A549 (cell line): ENCODE data around the gene ABCB9. TPM values are rescaled to one million over a fixed set of nuclear protein-coding genes. Genes with fewer than 3 reads are reported as not detected.
A peak's percentile ranks its signal among the peaks of the same experiment; 100 is the strongest.

Experiments
- ATAC-seq, 2 experiments: fragments of 200-7000 bp in 1 of 2; fragments of >200 bp in 1 of 2; cut with Nextera tagmentation in 1 of 2; cut with Tn5 transposase in 1 of 2; 3 replicates each; pipeline versions ENCODE4 v1.8.0 to v1.9.1; 2018 to 2020; ENCODE audit warnings: mild to moderate bottlenecking in 1 of 2, moderate library complexity in 1 of 2
- CTCF ChIA-PET: fragments of 300-600 bp; sonication (Branson Sonifier 250); formaldehyde crosslinking; extraction: SDS; loops from one replicate; lab custom pipeline; 2021; ENCODE audit warnings: antibody characterized with exemption, inconsistent platforms; lab: Yijun Ruan, JAX
- POLR2A ChIA-PET: fragments of 350-600 bp; formaldehyde crosslinking; extraction: SDS; loops from one replicate; lab custom pipeline; 2021; ENCODE audit warnings: antibody characterized with exemption, inconsistent platforms; lab: Yijun Ruan, JAX
- DNase-seq, 2 experiments: peaks; one replicate each; pipeline versions ENCODE4 v3.0.0 to v3.0.0-alpha.2; 2011 to 2016; ENCODE audit warnings: low read depth in 1 of 2, low spot score in 1 of 2
- FAIRE-seq: peaks from 2 replicates; lab custom pipeline; 2011; peaks lifted over from hg19 to GRCh38; lab: Jason Lieb, UNC
- H3K27ac ChIP-seq, 2 experiments: fragments of >200 bp; sonication (Bioruptor Twin); formaldehyde crosslinking; 3 replicates each; pipeline ENCODE4 v1.5.1; 2016 to 2017
- H3K4me1 ChIP-seq: fragments of >200 bp; sonication (Bioruptor Twin); formaldehyde crosslinking; 3 replicates; pipeline ENCODE4 v1.6.1; 2016
- H3K4me2 ChIP-seq: fragments of >200 bp; sonication (Bioruptor Twin); formaldehyde crosslinking; 3 replicates; pipeline ENCODE4 v1.6.1; 2016
- H3K4me3 ChIP-seq: fragments of >200 bp; sonication (Bioruptor Twin); formaldehyde crosslinking; 3 replicates; pipeline ENCODE4 v1.5.1; 2016
- H3K9me3 ChIP-seq: fragments of >200 bp; sonication (Bioruptor Twin); formaldehyde crosslinking; 3 replicates; pipeline ENCODE4 v1.6.1; 2016
- ATOH8 ChIP-seq: fragments of 250-450 bp; sonication (Bioruptor Pico); IDR thresholded peaks from 2 replicates; pipeline ENCODE4 v1.5.0; 2020; ENCODE audit warnings: low read depth, mild to moderate bottlenecking, moderate library complexity
- BHLHE40 ChIP-seq: IDR thresholded peaks from 2 replicates; pipeline ENCODE4 v1.6.1; 2012; ENCODE audit warnings: low read depth, low read length, inconsistent platforms
- CEBPB ChIP-seq, 2 experiments: fragments of >200 bp in 1 of 2; sonication (Bioruptor Twin) in 1 of 2; formaldehyde crosslinking in 1 of 2; IDR thresholded peaks; 2 replicates each; pipeline ENCODE4 v1.6.1; 2012 to 2016
- CHD2 ChIP-seq: fragments of 150-350 bp; IDR thresholded peaks from 2 replicates; pipeline ENCODE4 v1.6.1; 2014; ENCODE audit warnings: low read length; ENCODE audit not compliant: partially characterized antibody
- CHD4 ChIP-seq: fragments of 200-600 bp; sonication (generic); IDR thresholded peaks from 2 replicates; pipeline ENCODE4 v1.6.1; 2016; ENCODE audit warnings: antibody characterized with exemption, mild to moderate bottlenecking, borderline replicate concordance
- EHF ChIP-seq: fragments of 250-450 bp; sonication (Bioruptor Pico); IDR thresholded peaks from 2 replicates; pipeline ENCODE4 v1.5.0; 2020; ENCODE audit warnings: mild to moderate bottlenecking
- EHMT2 ChIP-seq: fragments of 200-600 bp; sonication (generic); IDR thresholded peaks from 2 replicates; pipeline ENCODE4 v1.6.1; 2016; ENCODE audit warnings: antibody characterized with exemption, low read depth, mild to moderate bottlenecking, moderate library complexity
- ELK1 ChIP-seq: fragments of 150-350 bp; IDR thresholded peaks from 2 replicates; pipeline ENCODE4 v1.6.1; 2014; ENCODE audit warnings: low read depth, mild to moderate bottlenecking, low read length
- FOSB ChIP-seq: fragments of 250-450 bp; sonication (Bioruptor Pico); IDR thresholded peaks from 2 replicates; pipeline ENCODE4 v1.5.0; 2020; ENCODE audit warnings: mild to moderate bottlenecking, moderate library complexity
- FOXS1 ChIP-seq: fragments of 250-450 bp; sonication (Bioruptor Pico); IDR thresholded peaks from 2 replicates; pipeline ENCODE4 v1.5.0; 2020; ENCODE audit warnings: mild to moderate bottlenecking, moderate library complexity
- GATA3 ChIP-seq: IDR thresholded peaks from 2 replicates; pipeline ENCODE4 v1.6.1; 2012; ENCODE audit warnings: borderline replicate concordance
- HDAC2 ChIP-seq: fragments of 200-600 bp; sonication (generic); IDR thresholded peaks from 2 replicates; pipeline ENCODE4 v1.6.1; 2016
- JUN ChIP-seq, 2 experiments: fragments of >200 bp; sonication (Bioruptor Twin); formaldehyde crosslinking; IDR thresholded peaks; 2 replicates in 1 of 2; 3 replicates in 1 of 2; pipeline ENCODE4 v1.6.1; 2016 to 2017
- KDM1A ChIP-seq: fragments of 200-600 bp; sonication (generic); IDR thresholded peaks from 2 replicates; pipeline ENCODE4 v1.6.1; 2016; ENCODE audit warnings: low read depth, mild to moderate bottlenecking
- KDM5A ChIP-seq: fragments of 200-600 bp; sonication (generic); IDR thresholded peaks from 2 replicates; pipeline ENCODE4 v1.6.1; 2016; ENCODE audit warnings: antibody characterized with exemption, mild to moderate bottlenecking
- MAFK ChIP-seq: fragments of 450-650 bp; IDR thresholded peaks from 2 replicates; pipeline ENCODE4 v1.6.1; 2014; ENCODE audit not compliant: partially characterized antibody
- MAX ChIP-seq: IDR thresholded peaks from 2 replicates; pipeline ENCODE4 v1.6.1; 2012
- MYC ChIP-seq: IDR thresholded peaks from 2 replicates; pipeline ENCODE4 v1.6.1; 2012; ENCODE audit warnings: mild to moderate bottlenecking, inconsistent platforms, low read length, improper control_type of control experiment, borderline replicate concordance
- PBX3 ChIP-seq: IDR thresholded peaks from 2 replicates; pipeline ENCODE4 v1.6.1; 2012
- PHF8 ChIP-seq: fragments of 200-600 bp; sonication (generic); IDR thresholded peaks from 2 replicates; pipeline ENCODE4 v1.6.1; 2016; ENCODE audit warnings: low read depth, mild to moderate bottlenecking, antibody characterized with exemption, moderate library complexity, borderline replicate concordance
- POLR2A ChIP-seq: IDR thresholded peaks from 2 replicates; pipeline ENCODE4 v1.6.1; 2012; ENCODE audit warnings: mild to moderate bottlenecking, low read length
- RAD21 ChIP-seq, 2 experiments: fragments of >200 bp in 1 of 2; sonication (Bioruptor Twin) in 1 of 2; formaldehyde crosslinking in 1 of 2; IDR thresholded peaks in 1 of 2; conservative IDR thresholded peaks in 1 of 2; 2 replicates in 1 of 2; 3 replicates in 1 of 2; pipeline ENCODE4 v1.6.1; 2012 to 2018; ENCODE audit warnings: inconsistent platforms in 1 of 2
- RARB ChIP-seq: fragments of 250-450 bp; sonication (Bioruptor Pico); IDR thresholded peaks from 2 replicates; pipeline ENCODE4 v1.8.0; 2021; ENCODE audit warnings: mild to moderate bottlenecking, moderate library complexity
- RFX5 ChIP-seq: fragments of 450-650 bp; IDR thresholded peaks from 2 replicates; pipeline ENCODE4 v1.7.1; 2014; ENCODE audit warnings: antibody characterized with exemption, mild to moderate bottlenecking, moderate library complexity
- RNF2 ChIP-seq: fragments of 200-600 bp; sonication (generic); IDR thresholded peaks from 2 replicates; pipeline ENCODE4 v1.6.1; 2016; ENCODE audit warnings: low read depth, mild to moderate bottlenecking, antibody characterized with exemption, moderate library complexity, borderline replicate concordance
- SMC3 ChIP-seq: fragments of >200 bp; sonication (Bioruptor Twin); formaldehyde crosslinking; IDR thresholded peaks from 3 replicates; pipeline ENCODE4 v1.6.1; 2018; ENCODE audit warnings: inconsistent platforms
- SREBF2 ChIP-seq: fragments of 450-650 bp; IDR thresholded peaks from 2 replicates; pipeline ENCODE4 v1.6.1; 2014; ENCODE audit warnings: mild to moderate bottlenecking, moderate library complexity
- TFCP2L1 ChIP-seq: fragments of 250-450 bp; sonication (Bioruptor Pico); IDR thresholded peaks from 2 replicates; pipeline ENCODE4 v1.5.0; 2021; ENCODE audit warnings: mild to moderate bottlenecking
- USF2 ChIP-seq: fragments of 450-650 bp; IDR thresholded peaks from 2 replicates; pipeline ENCODE4 v1.6.1; 2014; ENCODE audit warnings: antibody characterized with exemption
- WGBS: methylation state at CpG from one replicate; pipeline ENCODE4 v1.1.6; 2017; ENCODE audit errors: missing lambda C conversion rate; 5-methylcytosine and 5-hydroxymethylcytosine counted together
- polyA plus RNA-seq, 4 experiments: library from polyadenylated mRNA; depleted of rRNA in 3 of 4; stranded (reverse); fragments of >200 nt; fragmentation: RNase III in 1 of 4; extraction: RNeasy Plus Mini Kit Qiagen cat#74134 plus additional on column Dnase treatment in 1 of 4; gene quantifications; 2 replicates in 3 of 4; 3 replicates in 1 of 4; pipeline ENCODE4 v1.2.3, GENCODE V29; 2011 to 2017

ABCB9 gene
- polyA plus RNA-seq, 2 of the 4 experiments (the other 2 are of a cell fraction) = 2.7 to 5.0 TPM

- Histone ChIP-seq H3K4me2 (peak overlapping the region; percentile 89), H3K27ac (peak overlapping the region; percentile 98 to 99), H3K4me1 (peaks cover 15% of the 10 kb centered on the region), H3K9me3 (no peaks in the 10 kb centered on the region), H3K4me3 (peak overlapping the region; percentile 79)
- WGBS = 16% methylated on average over 8 of the region's 8 CpGs
- no peak for FAIRE-seq
- TF ChIP-seq EHF (no peak), JUN (IDR thresholded peaks at IDR 0.05) (no peak), RNF2 (no peak), MAFK (peak; percentile 47), USF2 (no peak)
- ChIA-PET CTCF (interaction anchor here (0.6 to 2.3 kb wide), 9 partner anchors 8 to 370 kb away, joined by 3 to 13 read pairs (median 4); partner anchors contain the start of genes MPHOSPH9 and PITPNM2), POLR2A (interaction anchor here (1.2 to 3.6 kb wide), 4 partner anchors 10 to 389 kb away, joined by 3 to 20 read pairs (median 16); partner anchors contain the start of genes ABCB9, MPHOSPH9 and MTRFR)
- DNase-seq = no peak
- ATAC-seq = no peak
Measured at GRCh38 chr12:122975790-122976647, 9.8 kb upstream of the ABCB9 start.

- Histone ChIP-seq H3K9me3 (no peaks in the 10 kb centered on the region), H3K27ac (peak within 1 kb of the TSS; percentile 98 to 99), H3K4me2 (peak within 1 kb of the TSS; percentile 89), H3K4me1 (peaks cover 15% of the 10 kb centered on the region), H3K4me3 (peak within 1 kb of the TSS; percentile 79)
- FAIRE-seq = no peak
- WGBS = 2% methylated on average over 38 of the region's 66 CpGs
- peak; percentile 91 to 93 for DNase-seq
- ChIA-PET CTCF (interaction anchor here (0.6 to 2.3 kb wide), 9 partner anchors 9 to 264 kb away, joined by 3 to 13 read pairs (median 3); partner anchors contain the start of genes MPHOSPH9 and PITPNM2), POLR2A (interaction anchor here (0.7 to 3.6 kb wide), 5 partner anchors 9 to 390 kb away, joined by 3 to 20 read pairs (median 3); partner anchors contain the start of genes ABCB9, MPHOSPH9 and MTRFR)
- ATAC-seq = peak; percentile 82 to 92
- TF ChIP-seq EHMT2 = no peak
- TF ChIP-seq JUN (IDR thresholded peaks at IDR 0.05) = peak; percentile 48 to 57; a peak in 3 of 5 replicates
- TF ChIP-seq EHF = no peak
- no peak for TF ChIP-seq CEBPB (IDR thresholded peaks at IDR 0.05)
- peak; percentile 74 for TF ChIP-seq KDM5A
- no peak for TF ChIP-seq ELK1
- TF ChIP-seq SMC3 = no peak
- peak; percentile 29; the same call in 1 of the 2 replicates for TF ChIP-seq PBX3
- TF ChIP-seq FOSB (CRISPR knock-in tag) = no peak
- TF ChIP-seq SREBF2 = no peak
- 0 out of 2 replicates have a peak, but pooled peaks have one; percentile 7 for TF ChIP-seq GATA3
- no peak for TF ChIP-seq CHD2
- TF ChIP-seq BHLHE40 = 0 out of 2 replicates have a peak, but pooled peaks have one; percentile 15
- no peak for TF ChIP-seq TFCP2L1
- TF ChIP-seq USF2 = no peak
- no peak for TF ChIP-seq RAD21 (conservative IDR thresholded peaks at IDR 0.05 in 1 of 2, IDR thresholded peaks at IDR 0.05 in 1 of 2)
- TF ChIP-seq ATOH8 (CRISPR knock-in tag) = no peak
- peak; percentile 56; the same call in 1 of the 2 replicates for TF ChIP-seq MYC
- TF ChIP-seq FOXS1 = no peak
- TF ChIP-seq KDM1A = no peak
- TF ChIP-seq POLR2A = peak; percentile 68
- no peak for TF ChIP-seq CHD4
- no peak for TF ChIP-seq RARB (CRISPR knock-in tag)
- TF ChIP-seq MAX = peak; percentile 48
- no peak for TF ChIP-seq HDAC2
- peak; percentile 72 for TF ChIP-seq PHF8
- TF ChIP-seq RFX5 = no peak
Measured at GRCh38 chr12:122974892-122975789, 8.9 kb upstream of the ABCB9 start, which contains the start of gene OGFOD2. Gene OGFOD2 (plus strand): TSS chr12:122975244. CDS start chr12:122975252, 8 bp downstream.
